ENCODE measurements around the gene RAX2. TPM values are rescaled to one million over a fixed set of nuclear protein-coding genes. Genes with fewer than 3 reads are reported as not detected.

RAX2 gene
- total and polyA plus RNA-seq, 7 donors = not detected

- Histone ChIP-seq H3K27me3 (ENCODE audit: insufficient read depth in 3 of 3, low read length in 2 of 3) (peaks cover 0 to 53% (median 20%) of the 10 kb centered on the region in 3 donors), H3K27ac (no peak overlapping the region), H3K4me3 (no peak overlapping the region), H3K4me1 (no peaks in the 10 kb centered on the region), H3K36me3 (ENCODE audit: insufficient read depth in 1 of 2, low read depth in 1 of 2) (no peaks in the 10 kb centered on the region), H3K9me3 (no peaks in the 10 kb centered on the region)
- ATAC-seq (no peak), DNase-seq (no peak)
- intact Hi-C loops (cut with DNase I) = no loop called here
- TF ChIP-seq CTCF (IDR thresholded peaks at IDR 0.05) = no peak
- 2 to 3% (median 2%) methylated on average over 24 to 26 of the region's 26 CpGs for WGBS, 3 donors
Observed at GRCh38 chr19:3721887-3722442, 50.1 kb downstream of the RAX2 start.

- peak; percentile 74 to 85 for DNase-seq
- no peak for TF ChIP-seq CTCF (IDR thresholded peaks at IDR 0.05)
- H3K4me3 ChIP-seq = peak overlapping the region; percentile 12
- peaks cover 0 to 53% (median 20%) of the 10 kb centered on the region in 3 donors for H3K27me3 ChIP-seq (ENCODE audit: insufficient read depth in 3 of 3, low read length in 2 of 3)
- ATAC-seq = peak; percentile 56 to 73 (median 63)
- H3K36me3 ChIP-seq (ENCODE audit: insufficient read depth in 1 of 2, low read depth in 1 of 2) = no peaks in the 10 kb centered on the region
- no peak overlapping the region for H3K27ac ChIP-seq
- H3K4me1 ChIP-seq = no peaks in the 10 kb centered on the region
- no peaks in the 10 kb centered on the region for H3K9me3 ChIP-seq
- intact Hi-C loops (cut with DNase I) = no loop called here
- WGBS, 3 donors = 14 to 23% (median 17%) methylated on average over 34 to 46 of the region's 46 CpGs
Observed at GRCh38 chr19:3721131-3721886, 50.7 kb downstream of the RAX2 start.

- TF ChIP-seq CTCF (IDR thresholded peaks at IDR 0.05) = no peak
- no peaks in the 10 kb centered on the region for H3K9me3 ChIP-seq
- ATAC-seq (no peak), DNase-seq (no peak)
- peaks cover 0 to 53% (median 20%) of the 10 kb centered on the region in 3 donors for H3K27me3 ChIP-seq (ENCODE audit: insufficient read depth in 3 of 3, low read length in 2 of 3)
- no peaks in the 10 kb centered on the region for H3K4me1 ChIP-seq
- no peaks in the 10 kb centered on the region for H3K36me3 ChIP-seq (ENCODE audit: insufficient read depth in 1 of 2, low read depth in 1 of 2)
- H3K27ac ChIP-seq = no peak overlapping the region
- H3K4me3 ChIP-seq = no peak overlapping the region
- 22 to 26% (median 25%) methylated on average over 9 of the region's 9 CpGs for WGBS, 3 donors
- intact Hi-C loops (cut with DNase I) = no loop called here
Observed at GRCh38 chr19:3720349-3720917, 51.6 kb downstream of the RAX2 start.

- ATAC-seq (no peak), DNase-seq (no peak)
- Histone ChIP-seq H3K27me3 (ENCODE audit: insufficient read depth in 3 of 3, low read length in 2 of 3) (peaks cover 0 to 53% (median 20%) of the 10 kb centered on the region in 3 donors), H3K36me3 (ENCODE audit: insufficient read depth in 1 of 2, low read depth in 1 of 2) (no peaks in the 10 kb centered on the region), H3K4me1 (no peaks in the 10 kb centered on the region), H3K9me3 (no peaks in the 10 kb centered on the region), H3K4me3 (no peak overlapping the region), H3K27ac (no peak overlapping the region)
- intact Hi-C loops (cut with DNase I) = no loop called here
- no peak for TF ChIP-seq CTCF (IDR thresholded peaks at IDR 0.05)
- WGBS, 3 donors = 77 to 81% (median 79%) methylated on average over 4 of the region's 4 CpGs
Observed at GRCh38 chr19:3719868-3720267, 52.2 kb downstream of the RAX2 start.

Other genes with a start within 250 kb of the RAX2 start
- gene TEKTIP1, start 233.1 kb downstream of the RAX2 start, total RNA-seq = 1 to 10 TPM in 1 of 4 donors, under 1 TPM in 1, not detected in 2; 0.44 to 1.0 TPM
- not detected for gene TEKTIP1, start 233.1 kb downstream of the RAX2 start, polyA plus RNA-seq
- gene MFSD12, start 214.6 kb downstream of the RAX2 start, total RNA-seq = 10 to 100 TPM; 16.3 to 25.2 (median 21.5) TPM
- 10 to 100 TPM; 25.6 to 46.6 (median 33.8) TPM for gene MFSD12, start 214.6 kb downstream of the RAX2 start, polyA plus RNA-seq
- gene HMG20B, start 199.3 kb downstream of the RAX2 start, total RNA-seq = 10 to 100 TPM; 14.3 to 27.2 (median 24.5) TPM
- gene HMG20B, start 199.3 kb downstream of the RAX2 start, polyA plus RNA-seq = 10 to 100 TPM; 21.4 to 25.2 (median 24.7) TPM
- 1 to 10 TPM in 1 of 4 donors, under 1 TPM in 3; 0.30 to 1.1 (median 0.55) TPM for gene GIPC3, start 186.8 kb downstream of the RAX2 start, total RNA-seq
- gene GIPC3, start 186.8 kb downstream of the RAX2 start, polyA plus RNA-seq = under 1 TPM; 0.32 to 0.45 (median 0.33) TPM
- 1 to 10 TPM in 3 of 4 donors, under 1 TPM in 1; 0.89 to 3.0 (median 1.7) TPM for gene TBXA2R, start 165.4 kb downstream of the RAX2 start, total RNA-seq
- 1 to 10 TPM in 2 of 3 donors, under 1 TPM in 1; 0.52 to 1.2 (median 1.1) TPM for gene TBXA2R, start 165.4 kb downstream of the RAX2 start, polyA plus RNA-seq
- 10 to 100 TPM; 15.2 to 21.4 (median 18.2) TPM for gene CACTIN, start 145.4 kb downstream of the RAX2 start, total RNA-seq
- 10 to 100 TPM; 11.8 to 20.5 (median 15.8) TPM for gene CACTIN, start 145.4 kb downstream of the RAX2 start, polyA plus RNA-seq
- 10 to 100 TPM; 13.5 to 22.4 (median 17.9) TPM for gene PIP5K1C, start 71.8 kb downstream of the RAX2 start, total RNA-seq
- gene PIP5K1C, start 71.8 kb downstream of the RAX2 start, polyA plus RNA-seq = 10 to 100 TPM in 1 of 3 donors, 1 to 10 TPM in 2; 8.7 to 20.7 (median 9.9) TPM
- 1 to 10 TPM in 1 of 4 donors, under 1 TPM in 2, not detected in 1; 0.49 to 2.7 (median 0.99) TPM for gene TJP3, start 63.8 kb downstream of the RAX2 start, total RNA-seq
- under 1 TPM; 0.21 to 0.46 (median 0.32) TPM for gene TJP3, start 63.8 kb downstream of the RAX2 start, polyA plus RNA-seq
- gene APBA3, start 10.5 kb downstream of the RAX2 start, total RNA-seq = 10 to 100 TPM; 17.7 to 23.6 (median 18.4) TPM
- gene APBA3, start 10.5 kb downstream of the RAX2 start, polyA plus RNA-seq = 10 to 100 TPM; 19.4 to 30.1 (median 23.6) TPM
- 10 to 100 TPM; 35.2 to 68.8 (median 49.7) TPM for gene MRPL54, start 9.5 kb downstream of the RAX2 start, total RNA-seq
- 10 to 100 TPM; 40.9 to 81.3 (median 77.7) TPM for gene MRPL54, start 9.5 kb downstream of the RAX2 start, polyA plus RNA-seq
- under 1 TPM; 0.32 to 0.68 (median 0.51) TPM for gene MATK, start 14.2 kb upstream of the RAX2 start, total RNA-seq
- gene MATK, start 14.2 kb upstream of the RAX2 start, polyA plus RNA-seq = under 1 TPM; 0.16 to 0.24 (median 0.17) TPM
- gene ZFR2, start 96.8 kb upstream of the RAX2 start, total RNA-seq = not detected
- gene ZFR2, start 96.8 kb upstream of the RAX2 start, polyA plus RNA-seq = not detected
- not detected for gene ATCAY, start 108.5 kb upstream of the RAX2 start, total RNA-seq
- gene ATCAY, start 108.5 kb upstream of the RAX2 start, polyA plus RNA-seq = under 1 TPM in 1 of 3 donors, not detected in 2; 0.04 TPM
- 100 to 1,000 TPM in 1 of 4 donors, 10 to 100 TPM in 2, 1 to 10 TPM in 1; 9.0 to 755 (median 89.4) TPM for gene NMRK2, start 160.8 kb upstream of the RAX2 start, total RNA-seq
- gene NMRK2, start 160.8 kb upstream of the RAX2 start, polyA plus RNA-seq = 100 to 1,000 TPM in 2 of 3 donors, 10 to 100 TPM in 1; 45.2 to 636 (median 602) TPM
- 100 to 1,000 TPM in 3 of 4 donors, 10 to 100 TPM in 1; 92.6 to 142 (median 105) TPM for gene DAPK3, start 198.9 kb upstream of the RAX2 start, total RNA-seq
- 100 to 1,000 TPM; 148 to 176 (median 165) TPM for gene DAPK3, start 198.9 kb upstream of the RAX2 start, polyA plus RNA-seq
- gene EEF2, start 213.2 kb upstream of the RAX2 start, total RNA-seq = 1,000 to 10,000 TPM; 2,332 to 3,628 (median 2,726) TPM
- 1,000 to 10,000 TPM; 1,416 to 1,891 (median 1,484) TPM for gene EEF2, start 213.2 kb upstream of the RAX2 start, polyA plus RNA-seq
- gene PIAS4, start 235.5 kb upstream of the RAX2 start, total RNA-seq = 10 to 100 TPM; 14.6 to 27.2 (median 17.0) TPM
- 10 to 100 TPM; 12.7 to 21.8 (median 14.6) TPM for gene PIAS4, start 235.5 kb upstream of the RAX2 start, polyA plus RNA-seq

All from psoas muscle (tissue), 8 donors.